Prostate gland (tissue), 2 donors: ENCODE measurements around the gene TMEM178B. TPM values are rescaled to one million over a fixed set of nuclear protein-coding genes. Genes with fewer than 3 reads are reported as not detected.
"Not testable (repeated sequence)": the region's sequence is repeated elsewhere in the genome, so short reads cannot be mapped to it uniquely, and the experiment has no call there.

Source experiments
- DNase-seq: peaks from one replicate; pipeline ENCODE4 v3.0.0-alpha.2; 2019; ENCODE audit warnings: low spot score
- H3K27ac ChIP-seq, 2 donors: fragments of 200-600 bp; sonication (generic); 2 replicates each; pipeline ENCODE4 v1.5.1; 2017 to 2019
- H3K27me3 ChIP-seq: fragments of 200-600 bp; sonication (generic); replicated peaks from 2 replicates; pipeline ENCODE4 v1.5.1; 2019; ENCODE audit not compliant: insufficient read depth
- H3K36me3 ChIP-seq, 2 donors: fragments of 200-600 bp; sonication (generic); 1 replicate in 1 of 2; 2 replicates in 1 of 2; pipeline versions ENCODE4 v1.5.1 to v1.8.1; 2017 to 2019
- H3K4me1 ChIP-seq: fragments of 200-600 bp; sonication (generic); replicated peaks from 2 replicates; pipeline ENCODE4 v1.5.1; 2019
- H3K4me3 ChIP-seq, 2 donors: fragments of 200-600 bp; sonication (generic); 2 replicates each; pipeline ENCODE4 v1.5.1; 2017 to 2019
- H3K9me3 ChIP-seq: fragments of 200-600 bp; sonication (generic); 2 replicates; pipeline ENCODE4 v1.5.1; 2017
- POLR2A ChIP-seq: fragments of 450-650 bp; IDR thresholded peaks from one replicate; pipeline ENCODE4 v1.6.1; 2016; ENCODE audit warnings: antibody characterized with exemption, mild to moderate bottlenecking
- POLR2AphosphoS5 ChIP-seq: sonication (generic); formaldehyde crosslinking; IDR thresholded peaks from one replicate; pipeline ENCODE4 v1.6.1; 2017; ENCODE audit warnings: antibody characterized with exemption
- WGBS: methylation state at CpG from one replicate; pipeline ENCODE4 v1.1.5; 2018; 5-methylcytosine and 5-hydroxymethylcytosine counted together
- intact Hi-C: fragments of 100-400 bp; cut with DNase I; formaldehyde crosslinking; loops from one replicate; pipeline ENCODE4 v1.14.2; 2022
- total RNA-seq, 2 donors: library from RNA; depleted of rRNA; stranded (reverse); fragments of >200 nt; gene quantifications; one replicate each; pipeline ENCODE4 v1.1.0, GENCODE V29; 2016
- TF ChIP-seq, protein P1 (sequence below), 4 experiments: fragments of 200-600 bp in 2 of 4; fragments of 450-650 bp in 2 of 4; sonication (generic) in 2 of 4; IDR thresholded peaks; 1 replicate in 3 of 4; 2 replicates in 1 of 4; pipeline ENCODE4 v1.5.1; 2016 to 2019; ENCODE audit warnings: antibody characterized with exemption in 4 of 4, mild to moderate bottlenecking in 2 of 4, moderate library complexity in 2 of 4

The TMEM178B gene
- 1 to 10 TPM; 3.4 to 5.2 TPM for total RNA-seq

DNA sequence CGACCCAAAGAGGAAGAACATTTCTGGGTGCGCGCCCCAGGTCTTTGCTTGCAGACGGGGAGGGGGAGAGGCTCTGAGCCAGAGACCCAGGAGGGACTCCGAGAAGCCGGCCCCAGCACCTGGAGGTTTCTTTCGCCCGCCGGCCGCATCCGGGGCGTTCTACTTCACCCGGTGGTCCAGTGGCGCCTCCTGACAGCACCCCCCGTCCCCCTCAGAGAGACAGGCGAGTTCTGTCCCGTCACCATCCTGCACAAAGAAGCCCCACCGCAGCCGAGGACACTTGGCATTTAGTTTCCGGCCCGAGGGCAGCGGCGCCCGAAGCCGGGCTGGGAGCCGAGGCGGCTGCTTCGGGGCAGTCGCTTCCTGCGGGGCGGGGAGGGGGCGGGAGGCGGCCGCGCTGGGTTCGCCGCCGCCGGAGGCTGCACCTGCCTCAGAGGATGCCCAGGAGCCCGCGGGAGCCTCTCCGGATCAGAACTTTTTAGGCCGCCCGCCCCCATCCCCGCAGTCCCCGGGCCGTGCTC lies at the start of gene TMEM178B:
TSS of gene TMEM178B (plus strand) at position 424 of the 521 bp plus-strand sequence.
- H3K36me3 ChIP-seq = no peaks in the 10 kb centered on the region
- H3K4me1 ChIP-seq = no peaks in the 10 kb centered on the region
- peak within 1 kb of the TSS; percentile 65 to 68 for H3K27ac ChIP-seq
- peak within 1 kb of the TSS; percentile 41 to 58 for H3K4me3 ChIP-seq
- DNase-seq = peak; percentile 7
- 2% methylated on average over 24 of the region's 47 CpGs for WGBS
- intact Hi-C loops = loop anchor here (10.0 kb wide), 1 partner anchor 461 kb away; no protein-coding TSS in a partner anchor
- no peaks in the 10 kb centered on the region for H3K9me3 ChIP-seq
- H3K27me3 ChIP-seq = no peaks in the 10 kb centered on the region
- TF ChIP-seq POLR2AphosphoS5 = no peak
- TF ChIP-seq, protein P1, sequence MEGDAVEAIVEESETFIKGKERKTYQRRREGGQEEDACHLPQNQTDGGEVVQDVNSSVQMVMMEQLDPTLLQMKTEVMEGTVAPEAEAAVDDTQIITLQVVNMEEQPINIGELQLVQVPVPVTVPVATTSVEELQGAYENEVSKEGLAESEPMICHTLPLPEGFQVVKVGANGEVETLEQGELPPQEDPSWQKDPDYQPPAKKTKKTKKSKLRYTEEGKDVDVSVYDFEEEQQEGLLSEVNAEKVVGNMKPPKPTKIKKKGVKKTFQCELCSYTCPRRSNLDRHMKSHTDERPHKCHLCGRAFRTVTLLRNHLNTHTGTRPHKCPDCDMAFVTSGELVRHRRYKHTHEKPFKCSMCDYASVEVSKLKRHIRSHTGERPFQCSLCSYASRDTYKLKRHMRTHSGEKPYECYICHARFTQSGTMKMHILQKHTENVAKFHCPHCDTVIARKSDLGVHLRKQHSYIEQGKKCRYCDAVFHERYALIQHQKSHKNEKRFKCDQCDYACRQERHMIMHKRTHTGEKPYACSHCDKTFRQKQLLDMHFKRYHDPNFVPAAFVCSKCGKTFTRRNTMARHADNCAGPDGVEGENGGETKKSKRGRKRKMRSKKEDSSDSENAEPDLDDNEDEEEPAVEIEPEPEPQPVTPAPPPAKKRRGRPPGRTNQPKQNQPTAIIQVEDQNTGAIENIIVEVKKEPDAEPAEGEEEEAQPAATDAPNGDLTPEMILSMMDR (IDR thresholded peaks at IDR 0.05) = no peak
- no peak for TF ChIP-seq POLR2A

DNA sequence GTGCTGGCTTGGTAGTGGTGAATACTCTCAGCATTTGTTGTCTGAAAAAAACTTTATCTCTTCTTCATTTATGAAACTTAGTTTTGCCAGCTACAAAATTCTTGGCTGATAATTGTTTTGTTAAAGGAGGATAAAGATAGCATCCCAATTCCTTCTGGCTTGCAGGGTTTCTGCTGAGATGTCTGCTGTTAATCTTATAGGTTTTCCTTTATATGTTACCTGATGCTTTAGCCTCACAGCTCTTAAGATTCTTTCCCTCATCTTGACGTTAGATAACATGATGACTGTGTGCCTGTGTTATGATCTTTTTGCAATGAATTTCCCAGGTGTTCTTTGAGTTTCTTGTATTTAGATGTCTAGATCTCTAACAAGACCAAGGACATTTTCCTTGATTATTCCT lies 49.2 kb upstream of the TMEM178B start:
- TF ChIP-seq POLR2AphosphoS5 (no peak), POLR2A (no peak)
- TF ChIP-seq, protein P1 (IDR thresholded peaks at IDR 0.05) = no peak
- no peak for DNase-seq
- H3K9me3 ChIP-seq = no peaks in the 10 kb centered on the region
- H3K27ac ChIP-seq = no peak overlapping the region
- WGBS = 91% methylated on average over 1 of the region's 1 CpG
- H3K4me1 ChIP-seq = no peaks in the 10 kb centered on the region
- intact Hi-C loops = no loop called here
- H3K4me3 ChIP-seq = no peak overlapping the region
- no peaks in the 10 kb centered on the region for H3K27me3 ChIP-seq
- H3K36me3 ChIP-seq = no peaks in the 10 kb centered on the region

DNA sequence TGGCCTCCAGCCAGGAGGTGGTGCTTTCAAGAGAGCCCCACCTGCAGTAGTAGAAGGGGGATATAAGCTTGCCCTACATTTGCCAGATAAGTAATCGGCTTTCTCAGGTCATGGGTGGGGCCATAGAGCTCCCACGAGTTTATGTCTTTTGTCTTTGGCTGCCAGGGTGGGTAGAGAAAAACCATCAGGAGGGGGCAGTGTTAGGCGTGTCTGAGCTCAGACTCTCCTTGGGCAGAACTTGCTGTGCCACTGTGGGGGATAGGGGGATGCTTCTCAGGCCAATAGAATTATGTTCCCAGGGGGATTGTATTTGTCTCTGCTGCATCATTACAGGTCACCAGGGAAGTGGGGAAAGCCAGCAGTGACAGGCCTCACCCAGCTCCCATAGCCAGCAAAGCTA lies 46.8 kb upstream of the TMEM178B start:
- no peaks in the 10 kb centered on the region for H3K9me3 ChIP-seq
- H3K36me3 ChIP-seq = no peaks in the 10 kb centered on the region
- no peaks in the 10 kb centered on the region for H3K4me1 ChIP-seq
- H3K27ac ChIP-seq = no peak overlapping the region
- WGBS = 64% methylated on average over 3 of the region's 3 CpGs
- H3K27me3 ChIP-seq = no peaks in the 10 kb centered on the region
- H3K4me3 ChIP-seq = no peak overlapping the region
- intact Hi-C loops = no loop called here
- no peak for DNase-seq
- TF ChIP-seq, protein P1 (IDR thresholded peaks at IDR 0.05) = no peak
- TF ChIP-seq POLR2A (no peak), POLR2AphosphoS5 (no peak)

DNA sequence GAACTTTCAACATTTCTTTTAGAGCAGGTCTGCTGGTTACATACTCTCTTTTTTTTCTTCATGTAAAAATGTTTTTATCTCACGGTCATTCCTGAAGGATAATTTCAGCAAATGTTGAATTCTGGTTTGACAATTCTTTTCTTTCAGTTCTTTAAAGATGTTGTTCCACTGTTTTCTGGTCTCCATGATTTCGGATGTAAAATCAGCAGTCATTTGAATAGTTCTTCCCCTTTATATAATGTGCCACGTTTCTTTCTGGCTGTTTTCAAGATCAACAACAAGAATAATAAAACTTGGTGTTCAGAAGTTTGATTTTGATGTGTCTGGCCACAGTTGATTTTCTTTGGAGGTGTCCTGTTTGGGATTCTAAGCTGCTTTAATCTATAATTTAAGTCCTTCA lies 45.1 kb upstream of the TMEM178B start:
- Histone ChIP-seq H3K4me3 (no peak overlapping the region), H3K27ac (no peak overlapping the region), H3K27me3 (no peaks in the 10 kb centered on the region), H3K4me1 (no peaks in the 10 kb centered on the region), H3K9me3 (no peaks in the 10 kb centered on the region), H3K36me3 (no peaks in the 10 kb centered on the region)
- WGBS = 89% methylated on average over 3 of the region's 3 CpGs
- TF ChIP-seq POLR2A (no peak), POLR2AphosphoS5 (no peak)
- TF ChIP-seq, protein P1 (IDR thresholded peaks at IDR 0.05) = no peak
- intact Hi-C loops = no loop called here
- DNase-seq = no peak

DNA sequence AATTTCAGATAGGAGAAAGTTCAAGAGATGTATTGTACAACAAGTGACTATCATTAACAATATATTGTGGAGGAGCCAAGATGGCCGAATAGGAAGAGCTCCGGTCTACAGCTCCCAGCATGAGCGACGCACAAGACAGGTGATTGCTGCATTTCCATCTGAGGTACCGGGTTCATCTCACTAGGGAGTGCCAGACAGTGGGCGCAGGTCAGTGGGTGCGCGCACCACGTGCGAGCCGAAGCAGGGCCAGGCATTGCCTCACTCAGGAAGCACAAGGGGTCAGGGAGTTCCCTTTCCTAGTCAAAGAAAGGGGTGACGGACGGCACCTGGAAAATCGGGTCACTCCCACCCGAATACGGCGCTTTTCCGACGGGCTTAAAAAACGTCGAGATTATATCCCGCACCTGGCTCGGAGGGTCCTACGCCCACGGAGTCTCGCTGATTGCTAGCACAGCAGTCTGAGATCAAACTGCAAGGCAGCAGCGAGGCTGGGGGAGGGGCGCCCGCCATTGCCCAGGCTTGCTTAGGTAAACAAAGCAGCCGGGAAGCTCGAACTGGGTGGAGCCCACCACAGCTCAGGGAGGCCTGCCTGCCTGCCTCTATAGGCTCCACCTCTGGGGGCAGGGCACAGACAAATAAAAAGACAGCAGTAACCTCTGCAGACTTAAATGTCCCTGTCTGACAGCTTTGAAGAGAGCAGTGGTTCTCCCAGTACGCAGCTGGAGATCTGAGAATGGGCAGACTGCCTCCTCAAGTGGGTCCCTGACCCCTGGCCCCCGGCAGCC lies 41.1 kb upstream of the TMEM178B start:
- H3K27ac ChIP-seq, H3K36me3 ChIP-seq, DNase-seq, H3K27me3 ChIP-seq, H3K9me3 ChIP-seq, intact Hi-C loops, H3K4me3 ChIP-seq, H3K4me1 ChIP-seq: not testable (repeated sequence)
- TF ChIP-seq, protein P1 (IDR thresholded peaks at IDR 0.05) = peak in 1 of 4 experiments; percentile 5
- WGBS = 47% methylated on average over 33 of the region's 33 CpGs

DNA sequence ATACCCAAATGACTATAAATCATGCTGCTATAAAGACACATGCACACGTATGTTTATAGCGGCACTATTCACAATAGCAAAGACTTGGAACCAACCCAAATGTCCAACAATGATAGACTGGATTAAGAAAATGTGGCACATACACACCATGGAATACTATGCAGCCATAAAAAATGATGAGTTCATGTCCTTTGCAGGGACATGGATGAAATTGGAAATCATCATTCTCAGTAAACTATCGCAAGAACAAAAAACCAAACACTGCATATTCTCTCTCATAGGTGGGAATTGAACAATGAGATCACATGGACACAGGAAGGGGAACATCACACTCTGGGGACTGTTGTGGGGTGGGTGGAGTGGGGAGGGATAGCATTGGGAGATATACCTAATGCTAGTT lies 35.8 kb upstream of the TMEM178B start:
- WGBS = 87% methylated on average over 3 of the region's 3 CpGs
- DNase-seq = not testable (repeated sequence)

More for the DNA sequence above, 35.8 kb upstream of the TMEM178B start:
- H3K36me3 ChIP-seq, H3K9me3 ChIP-seq, intact Hi-C loops, H3K4me1 ChIP-seq, H3K4me3 ChIP-seq, H3K27me3 ChIP-seq, H3K27ac ChIP-seq: not testable (repeated sequence)
